ENCODE data around the gene PDK4.
"Not testable (repeated sequence)": the region's sequence is repeated elsewhere in the genome, so short reads cannot be mapped to it uniquely, and the experiment has no call there.

The PDK4 gene

DNA sequence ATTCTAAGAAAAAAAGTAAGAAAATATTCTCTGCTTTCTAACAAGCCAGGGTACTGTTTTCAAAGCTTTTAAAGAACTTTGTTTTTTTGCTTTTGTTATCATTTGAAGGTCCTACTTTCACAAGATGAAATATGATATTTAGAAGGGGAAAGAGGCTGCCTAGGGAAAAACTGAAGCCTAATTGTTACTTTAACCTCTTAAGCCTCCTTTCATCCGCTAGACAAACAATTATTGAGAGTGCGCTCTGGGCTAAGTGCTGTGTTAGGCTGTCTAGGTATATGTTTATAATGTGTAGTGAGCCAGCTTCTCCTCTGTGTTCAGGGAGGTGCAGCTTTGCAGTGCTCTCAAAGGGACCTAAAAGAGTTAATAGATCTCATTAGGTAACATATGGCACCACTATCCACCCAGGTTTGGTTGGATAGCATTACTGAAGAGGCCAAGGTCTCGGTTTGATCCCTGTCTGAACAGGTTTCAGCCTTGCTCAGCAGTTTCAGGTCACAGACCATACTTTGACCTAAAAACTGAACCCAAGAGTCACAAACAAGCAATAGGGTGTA lies 17.9 kb downstream of the PDK4 start:
- no peak for DNase-seq (ENCODE audit: insufficient read length, low spot score)
- no peak for FAIRE-seq

DNA sequence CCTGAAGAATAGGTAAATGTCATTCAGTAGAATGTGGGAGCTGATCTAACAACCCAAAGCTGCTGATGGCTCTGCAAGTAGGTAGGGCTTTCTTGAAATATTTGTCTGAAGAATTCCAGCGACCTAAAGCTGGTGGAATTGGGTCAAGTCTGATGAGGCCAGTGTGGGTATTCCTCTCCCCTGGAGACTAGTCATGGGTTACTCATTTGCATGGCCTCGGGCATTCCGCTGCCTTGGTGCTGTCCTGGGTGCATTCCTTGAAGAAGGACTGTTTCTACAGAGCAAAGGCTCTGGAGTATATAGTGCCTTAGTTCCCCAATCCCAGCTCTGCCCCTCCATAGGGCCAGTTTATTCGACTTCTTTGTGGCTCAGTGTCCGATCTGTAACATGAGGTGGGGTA lies 19.2 kb downstream of the PDK4 start:
- FAIRE-seq (no peak), DNase-seq (ENCODE audit: insufficient read length, low spot score) (no peak)

DNA sequence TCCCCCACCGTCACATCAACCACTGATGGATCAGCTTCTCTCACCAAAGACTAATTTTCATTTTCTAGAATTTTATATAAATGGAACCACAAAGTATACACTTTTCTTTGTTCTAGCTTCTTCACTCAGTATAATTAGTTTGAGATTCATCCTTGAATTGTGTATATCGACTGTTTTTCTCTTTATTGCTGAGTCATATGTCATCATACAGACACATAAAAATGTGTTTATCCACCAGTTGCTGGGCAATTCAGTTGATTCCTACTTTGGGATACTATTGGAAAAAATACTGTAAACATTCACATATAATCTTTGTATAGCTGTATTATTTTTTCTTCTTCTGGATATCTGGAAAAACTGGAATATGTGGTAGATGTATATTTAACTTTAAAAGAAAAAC lies 26.6 kb downstream of the PDK4 start:
- FAIRE-seq: no peak
- DNase-seq (ENCODE audit: insufficient read length, low spot score): no peak

DNA sequence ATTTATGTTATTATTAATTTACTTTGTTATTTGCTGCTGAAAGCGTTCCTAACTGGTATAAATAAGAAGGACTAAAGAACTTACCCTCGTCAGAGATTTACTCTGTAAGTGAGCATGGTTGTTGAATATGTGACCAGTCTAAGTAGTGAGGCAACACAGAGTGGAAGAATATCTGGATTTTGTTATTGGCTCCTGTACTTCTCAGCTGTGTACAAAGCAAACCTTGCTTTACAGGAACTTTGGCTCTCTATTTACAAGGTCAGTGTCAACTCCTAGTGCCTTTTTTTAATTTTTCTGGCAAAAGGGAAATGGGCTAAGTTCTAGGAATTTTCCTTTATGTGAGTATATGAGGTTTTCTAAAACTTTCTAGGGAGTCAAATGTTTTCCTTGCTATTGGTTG lies 35.6 kb downstream of the PDK4 start:
- DNase-seq (ENCODE audit: insufficient read length, low spot score) (no peak), FAIRE-seq (no peak)

DNA sequence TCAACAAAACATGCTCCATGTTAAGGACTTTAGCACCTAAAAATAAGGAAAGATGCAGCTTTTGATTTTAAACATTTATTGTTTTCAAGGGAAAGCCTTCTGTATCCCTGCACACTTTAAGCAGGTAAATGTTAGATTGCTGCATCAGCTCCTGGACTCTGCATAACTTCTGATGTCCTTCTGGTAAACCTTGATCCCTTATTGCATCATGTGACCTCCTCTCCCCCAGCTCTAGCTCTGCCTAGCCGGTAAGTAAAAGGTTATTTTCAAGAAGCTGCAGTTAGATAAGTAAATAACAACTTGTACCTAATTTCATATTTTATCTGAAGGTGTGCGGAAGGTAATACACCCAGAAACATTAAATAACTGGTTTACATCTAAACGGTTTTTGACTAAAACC lies 37.5 kb downstream of the PDK4 start:
- no peak for FAIRE-seq

DNA sequence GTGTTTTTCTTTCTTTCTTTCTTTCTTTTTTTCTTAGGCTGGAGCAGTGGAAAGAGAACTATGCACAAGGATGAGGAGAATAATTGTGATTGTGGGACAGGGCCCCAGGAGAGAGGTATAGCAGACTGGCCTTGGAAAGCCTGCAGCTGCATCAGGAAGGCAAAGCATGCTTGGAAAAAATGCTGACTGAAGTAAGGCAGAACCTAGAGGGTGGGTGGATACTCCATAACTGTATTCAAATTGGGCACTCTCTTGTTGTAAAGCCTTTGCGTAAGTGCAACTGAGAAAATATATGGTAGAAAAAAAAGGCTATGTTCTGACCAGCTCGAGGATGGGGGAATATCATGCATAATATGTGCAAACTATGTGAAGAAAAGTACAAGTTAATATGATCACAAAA lies 39.5 kb downstream of the PDK4 start:
- no peak for DNase-seq (ENCODE audit: insufficient read length, low spot score)
- no peak for FAIRE-seq

More for the DNA sequence above, 37.5 kb downstream of the PDK4 start:
- DNase-seq (ENCODE audit: insufficient read length, low spot score): no peak

DNA sequence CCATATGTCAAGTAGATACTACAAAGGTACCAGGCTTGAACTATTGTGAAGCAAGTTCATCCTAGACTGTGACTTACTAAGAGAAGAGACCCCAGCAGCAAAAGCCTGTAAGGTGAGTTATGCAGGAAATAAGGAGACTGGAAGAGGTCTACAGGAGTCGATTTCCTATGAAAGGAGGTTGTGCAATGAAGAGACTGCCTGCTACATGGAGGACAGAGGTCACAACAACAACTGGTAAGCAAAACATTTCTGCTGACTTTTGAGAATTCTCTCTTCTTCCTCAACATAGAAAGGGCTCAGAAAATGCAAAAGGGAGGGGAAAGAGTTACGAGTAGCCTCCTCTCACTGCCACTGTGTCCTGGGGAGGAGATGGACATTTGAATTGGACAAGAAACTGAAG lies 42.4 kb downstream of the PDK4 start:
- FAIRE-seq (no peak), DNase-seq (ENCODE audit: insufficient read length, low spot score) (no peak)

DNA sequence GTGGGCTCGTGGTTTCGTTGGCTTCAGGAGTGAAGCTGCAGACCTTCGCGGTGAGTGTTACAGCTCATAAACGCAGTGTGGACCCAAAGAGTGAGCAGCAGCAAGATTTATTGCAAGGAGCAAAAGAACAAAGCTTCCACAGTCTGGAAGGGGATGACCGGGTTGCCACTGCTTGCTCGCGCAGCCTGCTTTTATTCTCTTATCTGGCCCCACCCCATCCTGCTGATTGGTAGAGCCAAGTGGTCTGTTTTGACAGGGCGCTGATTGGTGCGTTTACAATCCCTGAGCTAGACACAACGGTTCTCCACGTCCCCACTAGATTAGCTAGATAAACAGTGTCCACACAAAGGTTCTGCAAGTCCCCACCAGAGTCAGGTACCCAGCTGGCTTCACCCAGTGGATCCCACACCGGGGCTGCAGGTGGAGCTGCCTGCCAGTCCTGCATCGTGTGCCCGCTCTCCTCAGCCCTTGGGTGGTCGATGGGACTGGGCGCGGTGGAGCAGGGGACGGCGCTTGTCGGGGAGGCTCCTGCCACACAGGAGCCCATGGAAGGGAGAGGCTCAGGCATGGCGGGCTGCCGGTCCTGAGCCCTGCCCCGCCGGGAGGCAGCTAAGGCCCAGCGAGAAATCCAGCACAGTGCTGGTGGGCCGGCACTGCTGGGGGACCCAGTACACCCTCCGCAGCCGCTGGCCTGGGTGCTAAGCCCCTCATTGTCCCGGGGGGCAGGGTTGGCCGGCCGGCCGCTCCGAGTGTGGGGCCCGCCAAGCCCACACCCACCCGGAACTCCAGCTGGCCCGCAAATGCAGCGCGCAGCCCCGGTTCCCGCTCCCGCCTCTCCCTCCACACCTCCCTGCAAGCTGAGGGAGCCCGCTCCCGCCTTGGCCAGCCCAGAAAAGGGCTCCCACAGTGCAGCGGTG lies 44.0 kb downstream of the PDK4 start:
- FAIRE-seq; DNase-seq (ENCODE audit: insufficient read length, low spot score): not testable (repeated sequence)

DNA sequence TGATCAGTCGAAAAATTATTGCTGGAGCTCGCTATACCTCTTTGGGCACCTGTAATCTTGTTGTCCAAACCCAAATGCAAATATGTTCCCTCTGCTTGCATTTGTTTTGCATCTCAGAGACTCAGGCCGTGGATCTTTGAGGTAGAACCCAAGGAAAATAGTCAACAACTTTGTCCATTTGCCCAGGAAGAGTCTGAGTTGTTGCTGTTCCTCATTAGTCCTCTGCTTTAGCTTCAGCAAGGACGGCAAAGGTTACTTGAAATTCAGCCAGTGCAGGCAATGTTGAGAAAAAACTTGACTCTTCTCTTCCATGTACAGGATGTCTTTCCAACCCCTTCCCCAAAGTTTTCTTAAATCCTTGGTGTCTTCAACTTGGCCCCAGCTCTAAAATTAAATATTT lies 45.8 kb downstream of the PDK4 start:
- no peak for DNase-seq (ENCODE audit: insufficient read length, low spot score)
- no peak for FAIRE-seq

DNA sequence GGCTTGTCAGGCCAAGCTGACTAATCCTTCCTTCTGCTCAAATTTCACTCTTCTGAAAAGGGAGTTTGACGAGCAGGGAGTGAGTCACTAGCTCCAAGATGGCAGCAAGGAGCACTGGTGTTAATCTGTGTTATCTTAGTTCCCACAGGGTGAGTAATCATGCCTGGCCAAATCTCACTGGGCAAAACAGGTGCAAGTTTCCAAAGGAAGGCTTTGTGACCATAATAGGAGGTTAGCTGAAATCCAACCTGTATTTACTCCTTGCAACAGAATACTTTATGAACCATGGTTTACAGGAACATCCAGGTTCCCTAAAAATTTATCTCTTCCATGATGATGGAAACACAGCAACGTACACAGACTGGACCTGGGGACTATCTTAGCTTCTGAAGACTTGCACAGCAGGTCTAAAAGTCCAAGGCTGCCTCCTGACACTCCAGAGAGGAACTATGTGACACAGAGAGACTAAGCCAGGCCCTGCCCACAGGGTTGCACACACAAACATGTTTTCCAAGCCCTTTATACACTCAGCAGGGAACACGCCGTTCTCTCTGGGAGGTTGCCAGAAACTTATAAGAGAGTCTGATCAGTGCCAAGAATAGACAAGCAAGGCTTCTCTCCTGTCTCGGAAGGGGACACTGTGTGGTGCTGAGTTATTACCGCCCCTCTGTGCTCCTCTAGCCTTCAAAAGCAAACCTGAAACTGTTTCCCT lies 46.3 kb downstream of the PDK4 start:
- FAIRE-seq (no peak), DNase-seq (ENCODE audit: insufficient read length, low spot score) (peak; percentile 45)

DNA sequence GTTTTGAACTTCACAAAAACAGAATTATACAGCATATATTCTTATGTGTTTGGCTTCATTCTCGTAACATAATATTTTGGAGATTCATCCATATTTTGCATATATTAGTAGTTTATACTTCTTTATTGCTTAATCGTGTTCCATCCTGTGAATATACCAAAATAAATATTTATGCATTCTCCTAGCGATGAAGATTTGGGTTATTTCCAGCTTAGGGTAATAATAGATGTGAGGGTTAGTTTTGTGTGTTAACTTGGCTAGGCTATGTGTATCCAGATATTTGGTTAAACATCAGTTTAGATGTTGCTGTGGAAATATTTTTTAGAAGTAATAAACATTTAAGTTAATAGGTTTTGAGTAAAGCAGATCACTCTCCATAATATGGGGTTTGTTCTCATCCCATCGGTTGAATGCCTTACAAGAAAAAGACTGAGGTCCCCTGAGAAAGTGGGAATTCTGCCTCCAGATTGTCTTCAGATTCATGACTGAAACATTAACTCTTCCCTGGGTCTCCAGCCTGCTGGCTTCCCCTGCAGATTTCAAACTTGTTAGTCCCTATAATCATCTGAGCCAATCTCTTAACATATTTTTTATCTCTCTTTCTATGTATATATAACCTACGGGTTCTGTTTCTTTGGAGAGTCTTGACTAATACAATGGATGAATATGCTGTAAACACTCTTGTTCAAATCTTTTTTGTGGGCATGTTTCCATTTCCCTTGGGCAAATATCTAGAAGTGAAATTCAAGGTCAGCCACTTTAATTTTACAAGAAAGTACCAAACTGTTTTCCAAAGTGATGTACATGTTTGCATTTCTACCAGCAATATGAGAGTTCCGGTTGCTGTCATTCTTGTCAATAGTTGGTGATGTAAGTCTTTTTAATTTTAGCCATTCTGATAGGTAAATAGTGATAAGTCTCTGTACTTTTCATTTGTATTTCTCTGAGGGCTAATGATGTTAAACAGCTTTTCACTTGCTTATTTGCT lies 48.7 kb downstream of the PDK4 start:
- no peak for FAIRE-seq
- DNase-seq (ENCODE audit: insufficient read length, low spot score): no peak

DNA sequence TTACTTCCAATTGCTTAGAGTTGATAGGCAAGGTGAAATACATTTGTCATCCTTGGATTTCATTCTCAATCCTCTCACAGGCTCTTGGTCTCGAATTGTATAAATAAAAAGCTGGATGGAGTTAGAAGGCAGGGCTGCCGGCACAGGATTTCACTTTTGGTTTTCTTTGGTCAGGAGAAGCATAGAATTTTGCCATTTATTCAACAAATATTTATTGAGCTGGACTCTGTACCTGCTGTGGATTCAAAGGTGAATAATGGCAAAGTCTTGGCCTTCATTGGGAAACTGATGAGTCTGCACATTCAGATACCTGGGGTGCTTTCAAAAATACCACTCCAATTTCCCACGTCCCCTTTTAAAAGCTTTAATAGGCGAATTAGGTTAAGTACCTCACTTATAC lies 49.7 kb downstream of the PDK4 start:
- FAIRE-seq: no peak
- no peak for DNase-seq (ENCODE audit: insufficient read length, low spot score)

DNA sequence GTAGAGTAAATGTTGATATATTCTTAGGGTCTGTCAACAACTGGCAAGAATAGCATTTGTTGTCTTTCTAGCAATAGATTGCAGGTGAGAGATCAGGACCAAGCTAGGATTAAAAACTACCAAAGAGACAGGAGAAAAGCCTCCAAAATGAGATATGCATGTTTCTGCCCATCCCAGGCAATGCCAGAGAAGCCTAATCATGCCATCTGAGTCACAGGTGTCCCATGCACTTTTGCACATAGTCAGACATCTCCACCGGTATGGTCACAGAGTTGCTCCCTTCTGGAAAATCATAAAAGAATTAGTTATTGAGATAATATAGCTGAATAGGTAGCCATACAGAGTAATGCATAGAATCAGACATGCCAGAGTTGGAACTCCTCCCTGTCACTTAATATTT lies 50.6 kb downstream of the PDK4 start:
- FAIRE-seq: no peak
- no peak for DNase-seq (ENCODE audit: insufficient read length, low spot score)

DNA sequence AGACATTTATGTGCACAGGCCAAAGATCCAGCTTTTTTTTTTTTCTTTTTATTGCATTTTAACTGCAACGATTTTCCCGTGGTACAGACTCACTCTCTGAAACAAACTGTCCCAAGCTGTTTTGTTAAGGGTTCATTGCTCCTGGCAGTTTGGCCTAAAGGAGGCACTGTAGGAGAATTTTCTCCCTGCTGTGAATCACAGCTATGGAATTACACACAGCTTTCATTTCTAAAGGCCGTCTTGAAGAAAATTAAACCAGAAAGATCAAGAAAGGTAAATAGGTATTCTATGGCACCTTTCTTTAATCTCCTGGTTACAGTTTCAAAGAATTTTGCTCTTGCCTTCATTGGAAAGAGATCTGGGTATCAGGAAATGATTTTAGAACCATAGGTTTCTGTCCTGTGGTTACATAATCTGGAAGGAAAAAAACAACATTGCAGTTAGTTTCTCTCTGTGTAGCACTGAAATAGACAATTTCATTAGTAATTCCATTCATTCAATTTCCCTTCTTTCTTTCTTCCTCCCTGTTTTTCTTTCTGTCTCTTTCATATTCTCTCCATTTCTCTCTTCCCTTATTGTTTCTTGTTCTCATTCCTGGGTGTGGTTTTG lies 51.2 kb downstream of the PDK4 start:
- DNase-seq (ENCODE audit: insufficient read length, low spot score): peak; percentile 21
- FAIRE-seq: no peak

DNA sequence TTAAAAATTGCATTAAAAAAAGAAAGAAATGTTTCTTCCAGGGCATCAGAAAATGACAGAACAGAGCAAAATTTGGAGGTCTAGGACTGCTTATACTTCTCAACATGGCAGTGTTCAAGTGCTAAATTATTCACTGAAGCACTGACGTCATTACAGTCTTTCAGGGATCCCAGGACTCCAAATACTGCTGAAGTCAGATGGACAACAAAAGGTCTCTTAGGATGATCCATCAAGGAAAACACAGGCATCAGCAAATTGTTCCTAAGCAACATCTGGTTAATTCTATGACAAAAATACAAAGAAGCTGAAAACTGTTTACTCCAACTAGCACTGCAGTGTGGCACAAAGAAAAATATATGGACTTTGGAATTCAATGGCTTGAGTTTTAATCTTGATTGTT lies 52.1 kb downstream of the PDK4 start:
- FAIRE-seq: no peak
- DNase-seq (ENCODE audit: insufficient read length, low spot score): no peak

DNA sequence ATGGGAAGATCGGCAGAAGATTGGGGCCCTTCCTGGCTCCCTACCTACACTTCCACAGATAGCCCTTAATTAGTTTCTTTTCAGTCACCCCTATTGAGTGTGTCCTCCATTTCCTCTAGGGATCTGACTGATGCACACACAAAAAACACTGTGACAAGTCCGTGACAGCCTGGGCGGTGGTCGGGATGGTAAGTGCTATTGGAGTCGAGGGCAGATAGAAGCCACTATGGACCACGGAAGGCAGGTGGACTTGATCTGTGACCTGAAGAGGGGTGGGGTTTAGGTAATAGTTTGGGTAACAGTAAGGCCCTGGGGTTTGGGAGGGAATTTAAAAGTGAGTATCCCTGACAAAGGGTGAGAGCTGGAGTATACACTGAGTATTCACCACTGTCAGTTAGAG lies 53.0 kb downstream of the PDK4 start:
- FAIRE-seq (no peak), DNase-seq (ENCODE audit: insufficient read length, low spot score) (no peak)

DNA sequence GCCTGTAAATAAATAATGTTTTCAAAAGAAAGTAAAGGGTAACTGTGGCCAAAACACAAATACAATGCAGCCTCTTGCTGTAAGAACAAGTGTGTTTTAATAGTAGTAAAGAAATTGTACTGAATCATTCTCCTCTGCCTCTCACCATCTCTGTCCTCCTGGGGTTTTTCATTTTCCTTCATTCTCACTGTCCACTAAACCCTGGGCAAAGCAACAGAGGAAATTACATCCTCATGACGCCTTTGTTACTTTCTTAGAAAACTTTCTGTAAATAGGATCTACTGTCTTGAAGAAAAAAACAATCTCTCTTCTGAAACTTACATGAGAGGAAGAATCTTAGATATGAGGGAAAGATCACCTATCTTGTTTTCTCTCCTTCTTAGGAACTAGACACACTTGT lies 56.0 kb downstream of the PDK4 start:
- DNase-seq (ENCODE audit: insufficient read length, low spot score) (no peak), FAIRE-seq (no peak)

DNA sequence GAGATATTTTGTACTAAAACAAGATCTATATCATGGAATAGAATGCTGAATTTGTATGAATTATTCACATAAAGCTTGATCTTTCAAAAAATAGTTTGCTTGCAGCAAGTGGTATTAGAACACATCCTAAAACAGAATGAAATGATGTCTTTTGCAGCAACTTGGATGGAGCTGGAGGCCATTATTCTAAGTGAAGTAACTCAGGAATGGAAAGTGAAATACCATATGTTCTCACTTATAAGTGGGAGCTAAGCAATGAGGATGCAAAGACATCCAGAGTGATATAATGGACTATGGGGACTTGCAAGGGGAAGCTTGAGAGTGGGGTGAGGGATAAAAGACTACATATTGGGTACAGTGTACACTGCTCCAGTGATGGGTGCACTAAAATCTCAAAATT lies 56.9 kb downstream of the PDK4 start:
- FAIRE-seq (no peak), DNase-seq (ENCODE audit: insufficient read length, low spot score) (no peak)

DNA sequence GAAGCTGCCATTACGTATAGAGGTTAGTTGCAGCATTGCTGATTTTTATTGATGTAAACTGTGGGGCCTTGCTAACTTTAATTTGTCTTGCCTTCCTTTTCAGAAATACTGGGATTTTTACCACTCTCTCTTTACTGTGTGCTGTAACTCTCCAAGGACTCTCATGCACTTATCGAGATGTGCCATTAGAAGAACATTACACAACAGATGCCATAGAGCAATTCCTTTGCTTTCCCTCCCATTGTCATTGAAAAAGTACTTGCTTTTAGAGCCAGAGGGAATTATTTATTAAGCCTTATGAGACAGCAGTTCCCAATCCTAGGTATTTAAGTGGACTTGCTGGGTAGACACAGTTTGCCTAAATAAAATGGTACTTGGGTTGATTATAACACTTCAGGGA lies 58.8 kb downstream of the PDK4 start:
- FAIRE-seq: no peak
- no peak for DNase-seq (ENCODE audit: insufficient read length, low spot score)

DNA sequence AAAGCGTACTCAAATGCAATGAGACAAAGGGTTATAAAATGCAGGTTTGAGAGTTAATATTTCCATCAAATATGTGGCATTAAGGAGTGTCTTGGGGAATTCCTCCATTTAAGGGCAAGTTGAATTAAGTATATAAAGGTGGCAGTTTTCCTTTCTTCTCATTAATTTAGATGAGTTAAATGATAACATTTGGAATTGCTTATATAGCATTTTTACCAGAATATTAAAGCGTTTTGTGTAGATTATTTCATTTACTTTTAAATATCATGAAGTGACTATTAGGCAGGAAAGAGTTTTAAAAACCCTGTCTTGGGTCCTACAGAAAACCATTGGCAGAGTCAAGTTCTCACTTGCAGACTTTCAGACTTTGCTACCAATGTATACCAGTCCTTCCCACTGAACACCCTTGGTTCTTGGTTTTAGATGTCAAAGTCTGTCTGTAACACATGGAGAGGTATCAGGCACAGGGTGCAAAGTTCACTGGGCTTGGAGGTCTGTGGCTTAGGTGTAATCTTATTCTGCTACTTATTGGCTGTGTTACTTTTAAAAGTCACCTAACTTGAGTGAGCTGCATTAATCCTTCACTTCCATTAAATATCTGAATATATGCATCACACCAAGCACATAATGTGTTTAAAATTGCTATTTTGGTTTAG lies 59.5 kb downstream of the PDK4 start:
- DNase-seq (ENCODE audit: insufficient read length, low spot score) (no peak), FAIRE-seq (no peak)
